ENCODE measurements around the gene FAM180A.

FAM180A gene

DNA sequence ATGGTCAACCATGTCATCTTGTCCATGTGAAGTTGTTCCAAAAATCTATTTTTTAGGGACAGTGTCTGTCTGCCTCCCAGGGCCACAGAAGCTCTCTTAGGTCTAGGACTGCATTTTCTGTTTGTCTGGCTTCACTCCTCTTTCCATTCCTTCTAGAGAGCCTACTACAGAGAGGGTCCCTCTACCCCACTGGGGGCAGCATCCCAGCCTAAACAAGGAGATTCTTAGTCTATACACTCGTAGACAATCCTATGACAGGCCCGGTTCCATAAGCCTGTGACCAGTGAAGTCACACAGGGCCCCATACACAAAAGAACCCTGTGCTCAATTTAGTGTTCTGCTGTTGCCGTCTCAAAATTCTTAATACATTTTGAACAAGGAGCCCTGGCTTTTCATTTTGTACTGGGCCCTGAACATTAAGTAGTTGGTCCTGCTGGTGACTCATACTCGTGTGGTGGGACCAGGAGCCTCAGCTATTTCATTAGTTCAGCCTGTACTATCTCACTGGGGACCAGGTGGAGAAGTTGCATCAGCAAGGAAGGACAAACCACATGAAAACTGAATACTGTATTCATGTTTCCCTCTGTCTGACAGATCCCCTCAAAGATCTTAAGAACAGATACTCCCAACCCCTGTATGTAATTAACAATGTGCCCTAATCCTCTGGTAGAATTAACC lies 23.5 kb upstream of the FAM180A start:
- no peak for DNase-seq (ENCODE audit: low read depth)

DNA sequence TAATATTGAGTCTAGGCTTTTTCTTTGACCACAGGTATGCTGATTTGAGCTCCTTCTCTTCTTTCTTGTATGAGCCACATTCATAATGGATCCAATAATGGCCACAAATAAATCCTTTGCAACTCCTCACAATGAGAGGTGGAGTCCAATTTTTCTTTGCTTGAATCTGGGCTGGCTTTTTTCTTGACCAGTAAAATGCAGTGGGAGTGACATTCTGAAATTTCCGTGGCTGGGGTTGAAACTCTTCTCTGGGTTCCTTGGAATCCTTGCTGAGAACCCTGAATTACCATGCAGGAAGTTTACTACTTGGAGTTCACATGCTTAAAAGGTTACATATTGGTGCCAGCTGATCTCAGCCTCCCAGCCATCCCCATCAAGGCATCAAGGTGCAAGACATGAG lies 22.4 kb upstream of the FAM180A start:
- no peak for DNase-seq (ENCODE audit: low read depth)

DNA sequence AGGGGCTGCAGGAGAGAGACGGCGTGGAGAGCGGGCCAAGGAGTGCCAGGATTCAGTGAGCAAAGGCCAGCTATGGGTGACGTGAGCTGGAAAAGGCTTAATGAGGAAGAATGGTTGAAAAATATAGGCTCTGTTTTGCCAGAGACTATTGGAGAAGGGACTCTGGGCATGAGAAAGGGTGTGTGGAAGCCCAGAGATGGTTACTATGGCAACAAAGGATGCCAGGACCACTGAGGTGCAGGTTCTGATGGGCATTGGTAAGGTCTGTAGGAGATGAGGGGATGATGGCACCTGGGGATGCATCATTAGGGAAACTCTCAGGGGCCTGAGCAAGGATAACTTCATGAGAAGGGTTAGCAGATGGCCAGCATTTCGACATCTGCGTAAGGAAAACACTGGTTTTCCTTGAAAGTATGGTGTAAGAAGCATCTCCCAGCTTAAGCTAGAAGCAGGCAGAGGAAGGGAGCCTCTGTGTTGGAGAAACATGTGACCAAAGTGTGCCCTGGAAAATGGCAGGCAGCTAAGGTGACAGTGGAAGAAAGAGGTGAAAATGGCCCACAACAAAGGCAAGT lies 21.6 kb upstream of the FAM180A start:
- no peak for DNase-seq (ENCODE audit: low read depth)

DNA sequence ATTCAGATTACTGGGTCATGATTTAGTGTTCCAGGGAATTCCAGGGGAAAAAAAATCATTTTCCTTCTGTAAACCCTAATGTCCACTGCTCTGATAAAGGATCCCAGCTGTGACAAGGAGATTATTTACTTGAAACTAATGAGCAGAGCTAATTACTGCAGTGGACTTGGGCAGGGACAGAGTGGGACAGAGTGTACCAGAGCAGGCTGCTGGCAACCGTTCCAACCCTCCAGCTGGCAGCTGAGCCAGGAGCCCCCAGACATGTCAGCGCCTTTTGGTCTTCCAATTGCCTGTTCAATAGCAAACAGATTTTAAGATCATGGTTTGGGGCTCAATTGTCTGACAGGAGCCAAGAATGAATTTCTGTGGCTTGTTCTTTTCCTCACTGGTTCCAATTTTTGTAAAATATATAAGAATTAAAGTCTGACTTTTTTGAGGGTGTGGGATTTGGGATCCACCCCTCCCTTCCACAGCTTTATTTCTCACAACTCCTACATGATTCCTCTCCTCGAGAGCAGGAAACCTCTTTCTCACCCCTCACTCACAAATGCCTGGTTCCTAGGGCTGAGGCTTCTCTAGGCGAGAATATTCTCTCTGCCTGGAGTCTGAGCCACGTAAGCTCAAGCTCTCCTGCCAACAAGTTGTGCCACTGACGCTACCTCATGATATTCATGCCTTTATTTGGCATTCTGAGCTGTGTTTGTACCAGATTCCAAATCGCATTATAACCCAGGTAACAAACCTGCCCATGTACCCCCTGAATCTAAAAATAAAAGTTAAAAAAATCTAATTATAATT lies 20.6 kb upstream of the FAM180A start:
- no peak for DNase-seq (ENCODE audit: low read depth)

DNA sequence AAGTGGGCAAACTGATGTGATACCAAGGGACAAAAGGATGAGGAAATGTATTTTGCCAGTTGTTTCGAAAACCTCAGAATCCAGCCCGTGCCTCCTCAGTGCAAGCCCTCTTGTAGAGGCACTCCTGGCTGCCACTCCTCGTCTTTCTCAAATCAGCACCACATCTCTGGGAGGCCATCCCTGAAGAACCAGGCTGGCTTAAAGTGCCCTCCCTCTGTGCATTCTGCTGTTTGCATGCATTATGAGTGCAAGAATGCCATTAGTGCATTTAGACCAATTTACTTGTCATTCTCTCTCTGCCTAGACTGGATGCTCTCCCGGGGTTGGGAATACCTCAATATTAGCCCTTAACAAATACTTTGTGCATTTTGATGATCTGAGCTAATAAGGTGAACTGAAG lies 19.9 kb upstream of the FAM180A start:
- no peak for DNase-seq (ENCODE audit: low read depth)

DNA sequence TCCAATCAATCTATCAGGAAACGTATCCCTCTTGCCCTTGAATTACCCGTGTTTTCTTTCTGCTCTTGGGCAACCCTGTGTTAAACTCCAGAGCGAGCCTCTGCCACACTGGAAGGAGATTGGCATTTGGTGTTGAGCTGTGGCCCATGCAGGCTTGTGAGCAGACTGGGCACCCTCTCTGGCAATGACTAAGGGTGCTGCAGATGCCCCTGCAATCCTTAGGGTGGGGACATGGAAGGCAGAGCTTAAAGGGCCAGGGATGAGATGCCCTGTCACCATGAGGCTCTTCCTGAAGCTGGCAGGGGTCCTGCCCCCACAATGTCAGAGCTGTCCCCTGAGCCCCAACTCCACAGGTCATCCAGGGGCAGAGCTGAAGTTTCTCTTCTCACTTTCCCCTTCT lies 19.5 kb upstream of the FAM180A start:
- no peak for DNase-seq (ENCODE audit: low read depth)

DNA sequence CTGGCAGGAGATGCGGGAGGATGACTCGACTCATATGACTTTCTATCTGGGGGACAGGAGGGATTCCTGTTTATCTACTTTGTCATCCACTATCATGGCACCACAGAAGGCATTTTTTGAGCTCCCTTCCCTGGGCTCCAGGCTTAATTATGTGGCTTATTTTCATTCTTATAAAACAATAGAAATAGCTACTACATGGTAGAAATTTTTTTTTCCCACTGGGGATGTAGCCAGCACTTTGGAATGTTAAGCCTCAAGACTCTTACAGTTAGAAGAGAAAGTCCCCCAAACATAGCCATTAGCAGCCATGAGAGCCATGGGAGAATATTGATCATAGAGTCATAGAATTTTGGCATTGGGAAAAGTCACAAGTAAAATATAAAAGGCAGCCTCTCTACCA lies 14.6 kb upstream of the FAM180A start:
- DNase-seq (ENCODE audit: low read depth) = no peak

DNA sequence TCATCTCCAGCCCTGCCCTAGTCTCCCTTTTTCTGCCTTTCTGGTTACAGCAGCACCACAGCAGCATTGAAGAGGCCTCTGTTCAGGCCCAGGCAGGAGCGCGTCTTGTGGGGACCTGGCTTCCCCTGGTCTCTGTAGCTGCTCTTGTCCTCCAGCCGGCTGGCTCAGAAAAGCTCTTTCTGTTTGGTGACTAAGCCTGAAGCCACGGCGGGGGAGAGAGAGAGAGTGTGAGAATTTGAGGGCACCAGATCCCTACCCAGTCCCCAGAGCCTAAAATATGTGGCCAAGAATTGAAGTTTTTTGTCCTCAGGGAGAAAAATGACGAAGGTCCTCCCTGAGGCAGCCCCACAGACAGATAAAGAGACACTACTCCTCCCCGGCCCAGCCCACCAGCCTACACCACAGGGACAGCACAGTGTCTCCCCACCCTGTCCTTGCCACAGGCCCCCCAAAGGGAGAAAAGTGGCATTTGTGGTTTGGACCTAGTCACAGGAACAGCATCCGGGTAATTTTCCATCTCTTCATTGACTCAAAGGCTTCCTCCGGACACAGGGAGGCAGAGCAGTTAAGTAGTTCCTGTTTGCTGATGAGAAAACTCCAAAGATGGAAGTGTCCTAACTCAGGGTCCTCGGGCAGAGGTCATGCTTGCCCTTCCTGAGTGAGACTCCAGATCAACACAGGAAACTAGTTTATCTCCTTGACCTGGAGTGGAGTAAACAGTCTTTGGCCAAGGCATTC lies 13.3 kb upstream of the FAM180A start:
- peak; percentile 20 for DNase-seq (ENCODE audit: low read depth)

DNA sequence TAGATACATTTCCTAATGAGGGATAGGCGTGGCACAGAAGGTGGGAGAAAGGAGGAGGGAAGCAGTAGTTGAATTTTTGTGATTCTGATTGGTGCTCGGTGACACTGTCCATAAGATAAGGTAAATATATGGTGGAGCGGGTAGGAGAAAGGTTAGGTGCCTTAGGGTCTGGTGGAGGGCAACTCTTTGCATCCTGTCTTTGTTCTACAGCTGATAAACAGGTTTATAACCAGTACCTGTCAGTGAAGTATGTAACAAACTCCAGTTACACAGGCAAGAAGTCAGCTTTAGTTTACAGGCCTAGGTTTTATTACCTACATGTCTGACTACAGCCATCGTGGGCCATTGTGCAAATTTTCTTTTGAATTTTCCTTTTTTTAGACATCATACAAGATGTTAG lies 10.9 kb upstream of the FAM180A start:
- no peak for DNase-seq (ENCODE audit: low read depth)

DNA sequence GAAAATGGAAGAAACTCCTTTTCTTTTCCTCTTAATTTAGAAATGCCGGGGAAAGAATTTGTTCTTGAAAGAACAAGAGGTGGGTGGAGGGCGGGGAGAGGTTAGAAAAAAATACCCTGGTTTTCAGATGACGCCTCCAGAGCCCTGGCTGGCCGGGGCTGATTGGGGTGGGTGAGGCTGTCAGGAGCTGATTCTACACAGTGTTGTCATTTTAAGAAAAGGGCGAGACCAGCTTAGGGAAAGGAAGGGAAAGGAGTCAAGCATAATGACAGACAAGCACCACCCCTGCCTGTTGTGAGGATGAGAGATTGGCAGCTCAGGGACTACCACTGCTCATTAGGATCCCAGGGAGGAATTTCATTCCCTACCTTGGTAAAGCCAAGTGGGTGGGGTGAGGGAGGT lies 9.9 kb upstream of the FAM180A start:
- no peak for DNase-seq (ENCODE audit: low read depth)

DNA sequence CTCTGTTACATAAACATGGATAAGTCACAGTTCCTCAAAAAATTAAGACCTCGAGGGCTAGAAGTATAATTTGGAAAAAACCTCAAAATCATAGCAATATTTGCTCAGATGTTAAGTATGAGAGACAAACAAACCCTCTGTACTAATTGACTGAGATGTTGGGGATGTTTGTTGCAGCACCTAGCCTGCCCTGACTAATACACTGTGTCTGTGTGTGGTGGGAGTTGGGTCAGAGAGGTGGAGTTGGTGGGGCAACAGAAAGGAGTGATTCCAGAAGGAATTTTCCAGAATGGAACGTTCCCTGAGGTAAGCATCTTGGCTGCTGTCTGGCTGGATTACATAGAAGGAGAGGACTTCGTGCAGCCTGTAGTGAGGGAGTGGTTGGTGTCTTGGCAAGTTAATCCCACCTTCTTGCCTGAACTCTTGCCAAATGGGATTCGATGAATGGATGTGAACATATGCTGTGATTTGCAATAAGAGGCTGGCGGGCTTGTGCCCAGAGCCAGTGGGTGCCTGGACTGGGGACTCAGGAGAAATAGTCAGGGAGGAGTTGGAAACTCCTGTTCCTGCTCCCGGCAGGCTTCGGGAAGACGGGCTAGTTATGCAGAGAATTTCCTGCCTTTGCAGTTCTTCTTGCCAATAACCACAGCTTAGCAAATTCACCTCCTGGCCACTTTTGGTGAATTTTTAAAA lies 9.3 kb upstream of the FAM180A start:
- DNase-seq (ENCODE audit: low read depth) = no peak

DNA sequence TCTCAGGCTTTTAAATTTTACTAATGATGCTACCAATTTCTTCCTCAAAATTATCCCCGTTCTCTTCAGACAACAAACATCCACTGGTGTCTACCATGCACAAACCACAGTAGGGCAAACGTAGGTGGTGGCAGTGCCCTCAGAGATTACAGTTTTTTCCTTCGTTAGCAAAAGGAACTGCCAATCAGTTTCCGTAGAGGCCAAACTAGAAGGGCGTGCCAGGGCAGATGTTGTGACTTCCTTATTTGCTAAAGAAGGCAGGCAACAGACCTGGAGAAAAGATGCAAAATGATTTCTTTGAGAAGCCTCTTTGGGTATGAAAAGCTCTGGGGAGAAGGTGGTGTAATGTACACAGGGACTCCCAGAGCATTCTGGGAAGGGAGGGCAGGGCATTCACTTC lies 7.6 kb upstream of the FAM180A start:
- no peak for DNase-seq (ENCODE audit: low read depth)

DNA sequence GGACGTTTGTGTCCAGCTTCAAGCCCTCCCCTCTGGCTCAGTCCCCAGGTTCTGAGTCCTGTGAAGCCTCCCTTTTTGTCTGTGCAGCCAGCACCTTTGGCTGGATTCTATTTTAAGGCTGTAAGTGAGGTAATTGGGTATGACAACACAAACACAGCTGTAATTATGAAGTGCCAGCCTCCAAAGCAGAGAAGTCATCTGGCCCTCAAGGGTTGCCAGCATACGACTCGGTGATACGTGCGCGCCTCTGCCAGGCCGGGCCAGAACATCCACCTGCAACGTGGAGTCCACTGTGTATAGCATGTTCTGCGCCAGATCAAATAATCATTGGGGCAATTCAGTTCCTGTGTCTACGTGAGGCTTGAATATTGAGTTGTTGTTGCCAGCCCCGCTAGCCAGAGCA lies 6.7 kb upstream of the FAM180A start:
- DNase-seq (ENCODE audit: low read depth) = no peak

DNA sequence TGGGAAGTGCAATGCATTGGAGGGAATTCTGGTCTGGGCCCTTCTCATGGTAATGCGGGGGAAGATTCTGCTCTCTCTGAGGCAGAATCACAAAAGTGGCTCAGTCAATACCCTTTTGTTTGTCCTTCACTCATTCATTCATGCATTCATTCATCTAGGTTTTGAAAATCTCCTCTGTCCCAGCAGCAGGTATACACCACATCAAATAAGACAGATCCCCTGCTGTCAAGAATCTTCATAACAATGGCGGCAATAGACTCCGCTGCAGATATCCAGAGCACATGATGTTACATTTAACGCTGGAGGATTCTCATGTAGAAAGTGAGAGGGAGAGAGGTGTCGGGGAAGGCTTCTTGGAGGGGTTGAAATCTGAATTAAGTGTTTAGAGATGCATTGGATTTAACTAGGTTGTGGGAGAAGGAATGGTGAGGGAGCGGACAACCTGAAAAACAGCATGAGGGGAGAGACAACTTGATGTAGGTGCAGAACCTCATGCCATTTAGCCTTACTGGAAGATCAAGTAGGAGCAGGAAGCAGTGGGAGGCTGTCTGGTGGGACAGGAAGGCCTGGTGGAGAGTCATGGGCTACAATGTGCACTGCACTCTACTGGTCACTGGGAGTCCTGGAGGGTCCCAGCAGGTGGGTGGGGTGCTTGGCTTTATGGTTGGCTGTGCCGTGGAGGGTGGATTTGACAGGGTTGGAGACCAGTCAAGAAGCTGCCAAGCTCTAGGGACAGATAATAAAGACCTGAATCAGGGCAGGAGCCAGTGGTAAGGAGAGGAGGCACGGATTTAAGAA lies 5.2 kb upstream of the FAM180A start:
- DNase-seq (ENCODE audit: low read depth) = no peak

DNA sequence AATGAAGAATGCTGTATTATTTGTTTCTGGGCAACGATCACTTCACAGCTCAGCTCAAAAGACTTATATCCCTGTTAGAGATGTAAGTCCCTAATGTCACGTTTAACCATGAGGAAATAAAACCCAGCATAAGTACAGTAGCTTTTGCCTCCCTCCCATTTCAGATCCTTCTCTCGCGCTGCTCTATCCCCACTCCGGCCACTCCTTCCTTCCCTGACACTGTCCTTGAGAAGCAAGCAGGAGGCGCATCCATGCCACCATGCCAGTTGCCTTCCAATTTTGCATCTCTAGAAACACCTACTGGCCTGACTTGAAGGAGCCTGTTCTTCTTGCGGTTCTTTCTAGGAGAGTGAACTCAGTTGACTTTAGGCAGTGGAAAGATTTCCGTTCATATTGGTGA lies 1.2 kb downstream of the FAM180A start:
- no peak for DNase-seq (ENCODE audit: low read depth)

DNA sequence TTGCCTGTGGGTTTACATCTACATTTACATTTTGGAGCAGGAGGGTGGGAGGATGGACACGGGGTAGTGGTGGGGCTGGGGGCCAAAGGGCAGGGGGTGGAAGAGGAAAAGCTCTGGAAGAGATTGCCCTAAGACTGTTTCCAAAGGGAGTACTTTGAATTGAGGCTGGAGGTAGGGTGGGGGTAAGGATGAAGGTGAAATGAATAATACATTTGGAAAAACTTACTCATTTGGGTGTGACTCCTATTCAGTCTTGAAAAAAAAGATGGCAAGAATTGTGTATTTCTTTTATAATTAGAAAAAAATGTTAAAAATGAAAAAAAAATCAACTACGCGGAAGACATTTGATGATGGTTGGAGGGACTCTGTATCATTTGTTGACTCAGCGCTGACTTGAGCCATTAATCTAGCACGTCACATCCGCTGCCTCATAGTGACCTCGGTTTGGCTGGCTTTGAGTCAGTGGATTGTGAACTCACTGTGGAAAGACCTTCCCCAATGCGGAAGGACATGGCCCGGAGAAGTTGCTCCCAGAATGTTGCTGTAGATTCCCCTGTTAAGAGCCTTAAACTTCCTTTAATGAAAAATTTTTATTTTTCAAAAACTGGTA lies 2.8 kb downstream of the FAM180A start:
- no peak for DNase-seq (ENCODE audit: low read depth)

DNA sequence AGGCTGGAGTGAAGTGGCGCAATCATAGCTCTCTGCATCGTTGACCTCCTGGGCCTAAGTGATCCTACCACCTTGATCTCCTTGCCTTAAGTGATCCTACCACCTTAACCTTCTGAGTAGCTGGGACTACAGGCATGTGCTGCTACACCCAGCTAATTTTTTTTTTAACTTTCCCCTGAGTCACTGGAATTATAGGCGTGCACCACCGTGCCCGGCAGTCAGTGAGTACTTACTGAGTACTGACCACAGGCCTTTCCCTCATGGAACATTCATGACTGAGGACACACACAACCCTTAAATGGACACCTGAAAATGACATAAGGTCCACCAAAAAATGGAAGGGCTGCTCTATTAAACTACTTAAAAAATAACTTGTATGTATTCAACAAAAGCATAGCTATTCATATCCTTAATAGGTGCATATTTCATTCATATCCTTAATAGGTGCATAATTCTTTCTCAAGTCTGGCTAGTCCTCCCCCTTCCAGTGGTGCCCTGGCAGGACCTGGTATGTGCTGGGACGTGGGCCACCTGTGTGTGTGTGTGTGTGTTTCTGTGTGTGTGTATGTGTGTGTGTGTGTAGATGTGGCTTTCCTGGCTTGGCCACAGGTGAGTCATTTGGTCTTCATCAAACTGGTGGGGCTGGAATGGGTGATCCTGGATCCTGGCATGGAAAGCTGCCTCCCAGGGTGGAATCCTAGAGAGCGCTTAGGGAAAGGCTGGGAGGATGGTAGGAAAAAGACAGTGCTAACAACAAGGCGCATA lies 3.5 kb downstream of the FAM180A start:
- DNase-seq (ENCODE audit: low read depth) = no peak

DNA sequence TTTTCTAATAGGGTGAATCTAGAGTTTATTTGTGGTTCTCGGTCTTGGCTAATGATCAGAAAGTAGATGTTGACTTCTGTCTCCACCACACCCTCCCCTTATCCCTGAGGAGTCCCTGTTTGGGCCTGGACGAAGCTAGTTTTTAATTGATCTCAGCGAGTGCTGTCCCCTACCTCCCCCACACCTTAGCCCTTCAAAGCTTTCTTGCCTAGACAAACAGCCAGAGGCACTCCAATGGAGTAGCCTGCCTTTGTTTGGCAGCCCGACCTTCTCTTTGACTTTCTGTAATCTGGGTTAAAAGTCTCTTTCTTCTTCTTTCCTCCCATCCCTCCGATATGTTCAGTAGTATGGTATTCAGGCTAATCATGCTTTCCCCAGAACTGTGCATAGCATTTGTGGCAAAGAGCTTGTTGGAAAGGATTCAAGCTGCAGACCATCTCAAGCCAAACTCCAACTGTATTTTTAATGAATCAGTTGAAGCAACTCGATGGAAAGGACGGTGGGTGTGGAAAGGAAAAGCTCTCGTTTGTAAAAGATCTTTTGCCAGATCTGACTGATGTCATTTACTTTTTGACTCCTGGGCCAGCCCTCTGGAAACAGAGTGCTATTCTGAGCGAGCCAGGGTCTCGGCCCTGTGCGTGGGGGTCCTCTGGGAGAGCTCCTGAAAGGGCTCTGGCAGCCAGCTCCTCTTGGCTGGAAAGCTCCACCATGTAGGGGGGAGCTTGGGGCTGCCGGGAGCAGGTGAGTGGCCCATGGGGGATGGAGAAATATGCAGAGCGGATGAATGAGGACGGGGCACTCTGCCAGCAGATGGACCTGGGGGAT lies 4.5 kb downstream of the FAM180A start:
- no peak for DNase-seq (ENCODE audit: low read depth)

DNA sequence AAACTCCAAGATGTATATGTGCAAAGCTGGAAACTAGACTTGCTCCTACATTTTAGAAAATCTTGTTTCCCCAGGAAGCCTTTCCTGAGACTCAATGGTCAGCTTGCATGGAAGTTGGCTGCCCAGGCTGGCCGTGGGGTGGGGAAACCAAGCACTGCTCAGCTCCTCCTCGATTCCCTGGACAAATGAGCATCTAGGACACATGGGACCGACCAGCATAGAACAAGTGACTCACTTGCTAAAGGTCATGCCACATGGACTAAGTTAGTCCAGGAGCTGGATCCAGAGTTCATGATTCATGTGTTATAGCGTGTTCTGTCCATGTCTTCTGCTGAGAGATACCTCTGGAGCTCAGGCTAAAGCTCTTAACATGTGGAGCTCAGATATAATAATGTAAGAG lies 6.2 kb downstream of the FAM180A start:
- DNase-seq (ENCODE audit: low read depth) = no peak

Measured in CMK (cell line).